ENCODE data around the gene SSBP3.

DNA sequence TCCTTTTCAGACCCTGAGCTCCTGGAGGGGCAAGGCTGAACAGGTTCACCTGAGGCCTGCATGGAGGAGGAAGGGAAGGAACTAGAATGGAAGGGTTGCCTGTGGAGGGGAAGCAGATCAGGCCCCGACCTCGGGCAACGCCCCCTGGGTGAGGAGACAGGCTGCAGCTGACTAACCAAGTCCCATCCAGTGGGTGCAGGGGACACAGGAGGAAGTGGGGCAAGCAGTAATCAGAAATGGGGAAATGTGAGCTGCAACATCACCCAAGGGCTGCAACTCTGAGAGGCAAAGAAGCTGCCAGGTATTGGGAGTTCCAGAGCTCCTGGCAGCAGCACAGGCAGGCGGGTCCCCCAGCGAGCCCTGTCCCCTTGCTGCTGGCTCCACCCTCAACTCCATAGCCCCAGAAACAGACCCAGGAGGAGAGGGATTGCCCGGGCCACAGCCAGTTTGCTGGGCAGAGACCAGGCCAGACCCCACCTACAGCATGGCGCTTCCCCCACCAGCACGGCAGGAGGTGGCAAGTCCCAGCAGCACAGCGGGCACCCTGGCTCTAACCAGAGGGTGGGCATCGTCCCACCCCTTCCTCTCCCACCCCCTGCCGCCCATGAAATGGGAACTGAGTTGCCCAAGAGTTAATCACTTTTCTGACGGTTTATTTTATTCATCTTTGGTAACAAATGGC lies 167.7 kb downstream of the SSBP3 start:
- TF ChIP-seq EZH2 (IDR thresholded peaks at IDR 0.05; ENCODE audit: insufficient read depth, poor library complexity, severe bottlenecking) = no peak
- TF ChIP-seq EZH2phosphoT487 (IDR thresholded peaks at IDR 0.05; ENCODE audit: insufficient read depth, low read depth) = no peak
